Measurements from ENCODE around the gene AKAP8L. TPM values are rescaled to one million over a fixed set of nuclear protein-coding genes. Genes with fewer than 3 reads are reported as not detected.
A peak's percentile ranks its signal among the peaks of the same experiment; 100 is the strongest.
"Not testable (repeated sequence)": the region's sequence is repeated elsewhere in the genome, so short reads cannot be mapped to it uniquely, and the experiment has no call there.

The AKAP8L gene
- total and polyA plus RNA-seq, 10 donors = 41.2 to 236 (median 136) TPM

DNA sequence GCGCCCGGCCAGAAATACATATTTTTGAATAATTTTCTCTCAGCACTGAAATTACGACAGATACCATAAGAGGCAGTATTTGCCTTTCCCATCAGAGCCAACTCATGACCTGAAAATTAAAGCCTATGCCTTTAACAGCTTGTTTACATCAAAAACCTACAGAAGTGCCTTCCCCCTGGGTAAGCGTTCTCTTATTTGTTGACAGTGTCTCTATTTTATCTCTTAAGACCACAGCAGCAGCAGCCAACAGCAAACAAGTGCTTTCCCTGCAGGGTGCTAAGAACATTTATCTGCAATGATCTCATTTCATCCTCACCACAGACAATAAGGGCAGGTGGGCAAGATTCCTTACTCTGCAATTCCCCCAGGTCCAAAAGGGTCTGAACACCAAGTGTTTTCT is 6.0 kb downstream of the AKAP8L start:
- Histone ChIP-seq H3K27ac (peak overlapping the region in 2 of 8 donors; percentile 19 to 50), H3K4me1 (peaks cover 36 to 100% (median 81%) of the 10 kb centered on the region in 6 donors), H3K9me3 (no peaks in the 10 kb centered on the region), H3K27me3 (replicated peaks in 1 of 7) (no peaks in the 10 kb centered on the region), H3K4me3 (no peak overlapping the region), H3K36me3 (peaks cover 0 to 88% (median 23%) of the 10 kb centered on the region in 6 donors)
- no peak for DNase-seq
- WGBS, 5 donors = 72 to 89% (median 79%) methylated on average over 4 of the region's 4 CpGs
- no peak for TF ChIP-seq CTCF (IDR thresholded peaks at IDR 0.05 in 8 of 11, conservative IDR thresholded peaks at IDR 0.05 in 3 of 11)
- no peak for TF ChIP-seq POLR2AphosphoS5 (IDR thresholded peaks at IDR 0.05)
- TF ChIP-seq POLR2A (IDR thresholded peaks at IDR 0.05) = no peak
- intact Hi-C loops (cut with DNase I; ENCODE audit: low total_unique reads) = no loop called here

DNA sequence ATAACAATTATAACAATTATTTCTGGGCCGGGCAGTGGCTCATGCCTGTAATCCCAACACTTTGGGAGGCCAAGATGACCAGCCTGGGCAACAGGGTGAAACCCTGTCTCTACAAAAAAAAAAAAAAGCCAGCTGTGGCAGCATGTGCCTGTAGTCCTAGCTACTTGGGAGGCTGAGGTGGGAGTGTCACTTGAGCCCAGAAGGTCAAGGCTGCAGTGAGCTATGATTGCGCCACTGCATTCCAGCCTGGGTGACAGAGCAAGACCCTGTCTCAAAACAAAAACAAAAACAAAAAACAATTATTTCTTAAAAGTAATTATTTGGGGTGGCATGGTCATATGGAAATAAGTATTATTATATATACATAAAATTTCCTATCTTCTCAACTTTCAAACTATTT is 7.4 kb downstream of the AKAP8L start:
- H3K4me3 ChIP-seq; DNase-seq; H3K27me3 ChIP-seq (replicated peaks in 1 of 7); intact Hi-C loops (cut with DNase I; ENCODE audit: low total_unique reads); H3K9me3 ChIP-seq: not testable (repeated sequence)
- peak in 2 of 3 donors; percentile 37 to 44 for TF ChIP-seq POLR2AphosphoS5 (IDR thresholded peaks at IDR 0.05)
- peak overlapping the region in 6 of 8 donors; percentile 4 to 57 (median 38) for H3K27ac ChIP-seq
- WGBS, 5 donors = 66 to 89% (median 77%) methylated on average over 2 of the region's 2 CpGs
- peaks cover 24 to 100% (median 76%) of the 10 kb centered on the region in 6 donors for H3K4me1 ChIP-seq
- H3K36me3 ChIP-seq = peaks cover 0 to 98% (median 23%) of the 10 kb centered on the region in 6 donors

GRCh38 chr19:15404780-15405211 is 14.0 kb downstream of the AKAP8L start:
- Histone ChIP-seq H3K9me3 (no peaks in the 10 kb centered on the region), H3K27me3 (replicated peaks in 1 of 7) (no peaks in the 10 kb centered on the region), H3K36me3 (peaks cover 0 to 99% (median 51%) of the 10 kb centered on the region in 6 donors), H3K4me1 (peaks cover 10 to 81% (median 45%) of the 10 kb centered on the region in 6 donors), H3K4me3 (no peak overlapping the region), H3K27ac (peak overlapping the region in 6 of 8 donors; percentile 28 to 61 (median 55))
- WGBS, 5 donors = 32 to 42% (median 39%) methylated on average over 3 of the region's 3 CpGs
- no peak for DNase-seq
- intact Hi-C loops (cut with DNase I; ENCODE audit: low total_unique reads) = no loop called here
- TF ChIP-seq CTCF (IDR thresholded peaks at IDR 0.05 in 8 of 11, conservative IDR thresholded peaks at IDR 0.05 in 3 of 11) (no peak), POLR2AphosphoS5 (IDR thresholded peaks at IDR 0.05) (no peak), POLR2A (IDR thresholded peaks at IDR 0.05) (no peak)

GRCh38 chr19:15404097-15404779 is 14.6 kb downstream of the AKAP8L start:
- TF ChIP-seq POLR2A (IDR thresholded peaks at IDR 0.05) = no peak
- peak; percentile 20 to 49 (median 48) for TF ChIP-seq POLR2AphosphoS5 (IDR thresholded peaks at IDR 0.05)
- Histone ChIP-seq H3K4me1 (peaks cover 7 to 75% (median 42%) of the 10 kb centered on the region in 6 donors), H3K27me3 (replicated peaks in 1 of 7) (no peaks in the 10 kb centered on the region), H3K4me3 (no peak overlapping the region), H3K9me3 (no peaks in the 10 kb centered on the region), H3K27ac (peak overlapping the region in 7 of 8 donors; percentile 13 to 61 (median 54)), H3K36me3 (peaks cover 0 to 99% (median 51%) of the 10 kb centered on the region in 6 donors)
- intact Hi-C loops (cut with DNase I; ENCODE audit: low total_unique reads) = no loop called here
- no peak for DNase-seq
- 67 to 91% (median 84%) methylated on average over 7 of the region's 7 CpGs for WGBS, 5 donors

DNA sequence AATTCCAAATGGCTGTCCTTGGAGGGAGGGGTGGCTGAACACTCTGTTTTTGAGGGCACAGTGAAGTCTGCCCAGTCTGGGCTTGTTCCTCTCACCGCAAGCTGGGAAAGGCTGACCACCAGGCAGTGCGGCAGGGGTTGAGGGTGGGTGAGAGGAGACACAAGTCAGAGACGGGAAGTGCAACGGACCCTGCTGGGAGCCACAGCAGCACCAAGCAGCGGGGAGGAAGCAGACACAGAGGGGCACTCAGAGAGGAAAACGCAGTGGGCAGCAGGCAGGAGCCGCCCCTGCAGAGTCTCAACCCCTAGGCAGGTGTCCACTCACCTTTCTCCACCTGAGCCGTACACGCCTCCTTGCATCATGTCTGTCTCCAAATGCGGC is 15.6 kb downstream of the AKAP8L start:
- Histone ChIP-seq H3K4me1 (peaks cover 5 to 64% (median 38%) of the 10 kb centered on the region in 6 donors), H3K27me3 (replicated peaks in 1 of 7) (no peaks in the 10 kb centered on the region), H3K4me3 (no peak overlapping the region), H3K27ac (peak overlapping the region in 4 of 8 donors; percentile 28 to 61 (median 53)), H3K9me3 (no peaks in the 10 kb centered on the region), H3K36me3 (peaks cover 0 to 99% (median 59%) of the 10 kb centered on the region in 6 donors)
- intact Hi-C loops (cut with DNase I; ENCODE audit: low total_unique reads) = no loop called here
- 89 to 95% (median 93%) methylated on average over 10 of the region's 10 CpGs for WGBS, 5 donors
- no peak for DNase-seq
- TF ChIP-seq POLR2AphosphoS5 (IDR thresholded peaks at IDR 0.05) (peak in 2 of 3 donors; percentile 12 to 18), POLR2A (IDR thresholded peaks at IDR 0.05) (no peak)

All from spleen (tissue), 11 donors.